NCI-H345 treated with DMSO at 0.1 percent for 48 hours (cell line): ENCODE data around the gene PPM1L.
"Not testable (repeated sequence)": the region's sequence is repeated elsewhere in the genome, so short reads cannot be mapped to it uniquely, and the experiment has no call there.

Experiments used
- DNase-seq: peaks from one replicate; lab custom pipeline; 2025; ENCODE audit not compliant: unreplicated experiment; lab: John Stamatoyannopoulos, UW

Gene PPM1L

DNA sequence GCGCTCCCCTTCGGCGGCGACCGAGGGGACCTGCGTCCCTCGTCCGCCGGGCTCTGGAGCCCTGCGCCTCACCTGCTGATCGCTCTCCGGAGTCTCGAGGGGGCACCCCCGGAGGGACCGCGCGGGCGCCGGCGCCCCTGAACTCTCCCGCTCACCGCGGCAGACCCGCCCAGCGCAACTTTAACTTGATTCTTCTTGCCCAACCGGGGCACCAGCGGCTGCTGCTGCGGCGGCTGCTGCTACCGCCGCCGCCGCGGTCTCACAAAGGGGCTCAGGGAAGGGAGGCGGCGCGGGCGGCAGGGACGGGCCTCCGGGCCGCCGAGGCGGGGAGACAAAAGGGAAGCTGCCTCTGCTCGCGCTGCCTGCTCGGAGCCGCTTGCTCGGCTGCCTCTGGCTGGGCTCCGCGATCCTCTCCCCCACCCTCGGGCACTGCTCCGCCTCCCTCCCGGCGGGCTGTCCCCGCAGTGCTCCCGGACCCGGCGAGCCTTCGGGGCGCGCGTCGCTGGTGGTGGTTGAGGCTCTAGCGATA lies at the start of gene PPM1L:
PPM1L (plus strand) TSS at position 456 of the 529 bp plus-strand sequence.
- no peak for DNase-seq

DNA sequence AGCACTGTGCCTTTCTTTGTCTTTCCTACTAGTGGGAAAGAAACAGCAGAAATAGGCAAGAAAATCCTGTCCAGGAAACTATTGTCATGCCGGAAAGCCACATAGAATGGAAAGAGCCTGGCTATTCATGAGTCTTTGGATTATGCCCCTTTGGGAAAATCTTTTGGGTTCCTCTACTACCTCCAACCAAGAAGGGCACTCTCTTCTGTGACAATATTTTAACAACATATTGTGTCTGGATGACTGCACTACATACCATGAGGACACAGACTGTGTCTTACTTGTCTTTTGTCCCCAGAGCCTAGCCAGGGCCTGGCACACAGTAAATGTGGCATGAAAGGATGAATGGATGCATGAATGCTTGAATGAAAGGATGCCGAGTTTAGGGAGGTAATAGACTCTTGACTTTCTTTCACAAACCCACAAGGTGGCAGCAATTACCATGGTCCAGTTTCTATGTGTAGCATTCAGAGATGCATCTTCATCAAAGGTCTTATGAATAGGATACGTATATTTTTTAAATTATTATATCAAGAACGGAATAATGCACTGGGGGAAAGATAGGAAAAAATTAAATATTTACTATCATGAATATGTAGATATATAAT lies 48.7 kb upstream of the PPM1L start:
- DNase-seq = peak; percentile 22

DNA sequence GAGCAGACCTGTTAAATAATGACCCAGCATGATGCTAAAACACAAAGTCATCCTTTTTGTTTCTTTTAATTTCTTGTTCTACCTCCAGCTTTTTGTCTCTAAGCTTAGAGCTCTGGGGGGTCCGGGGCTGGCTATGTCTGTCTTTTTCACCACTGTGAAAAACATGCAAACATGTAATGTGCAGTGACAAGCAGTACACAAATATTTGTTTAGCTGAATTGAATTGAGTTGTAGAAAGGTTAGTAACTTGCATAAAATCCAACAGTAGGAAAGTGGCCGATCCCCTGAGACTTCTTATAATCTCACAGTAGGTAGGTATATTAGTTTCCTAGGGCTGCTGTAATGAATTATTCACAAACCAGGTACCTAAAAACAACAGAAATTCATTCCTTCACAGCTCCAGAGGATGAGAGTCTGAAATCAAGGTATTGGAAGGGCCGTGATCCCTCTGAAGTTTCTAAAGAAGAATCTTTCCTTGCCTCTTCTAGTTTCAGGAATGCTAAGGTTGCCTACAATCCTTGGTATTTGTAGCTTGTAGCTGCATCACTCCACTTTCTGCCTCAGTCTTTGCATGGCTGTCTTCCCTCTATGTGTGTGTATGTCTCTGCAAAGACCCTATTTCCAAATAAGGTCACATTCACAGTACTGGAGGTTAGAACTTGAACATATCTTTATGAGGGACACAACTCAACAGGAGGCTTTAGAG lies 46.4 kb upstream of the PPM1L start:
- DNase-seq = peak; percentile 4

DNA sequence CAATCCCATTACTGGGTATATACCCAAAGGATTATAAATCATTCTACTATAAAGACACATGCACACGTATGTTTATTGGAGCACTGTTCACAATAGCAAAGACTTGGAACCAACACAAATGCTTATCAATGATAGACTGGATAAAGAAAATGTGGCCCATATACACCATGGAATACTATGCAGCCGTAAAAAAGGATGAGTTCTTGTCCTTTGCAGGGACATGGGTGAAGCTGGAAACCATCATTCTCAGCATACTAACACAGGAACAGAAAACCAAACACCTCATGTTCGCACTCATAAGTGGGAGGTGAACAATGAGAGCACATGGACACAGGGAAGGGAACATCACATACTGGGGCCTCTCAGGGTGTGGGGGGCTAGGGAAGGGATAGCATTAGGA lies 42.9 kb upstream of the PPM1L start:
- DNase-seq = not testable (repeated sequence)

DNA sequence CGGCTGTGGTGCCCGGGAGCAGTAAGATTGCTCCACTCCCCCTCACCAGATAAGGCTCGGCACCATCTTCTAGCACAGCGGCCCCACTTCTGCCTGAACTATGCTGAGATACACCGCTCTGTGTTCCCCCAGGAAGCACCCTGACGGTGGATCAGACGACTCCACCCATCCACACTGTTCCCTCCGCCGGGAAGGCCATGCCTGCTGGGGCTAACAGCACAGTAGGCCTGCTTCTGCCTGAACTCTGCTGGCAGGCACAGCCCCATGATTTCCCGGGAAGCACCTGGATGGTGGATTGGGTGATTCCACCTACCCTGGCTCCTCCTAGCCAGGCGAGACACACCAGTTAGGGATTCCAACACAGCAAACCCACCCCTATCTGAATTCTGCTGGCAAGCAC lies 36.3 kb upstream of the PPM1L start:
- DNase-seq = no peak

DNA sequence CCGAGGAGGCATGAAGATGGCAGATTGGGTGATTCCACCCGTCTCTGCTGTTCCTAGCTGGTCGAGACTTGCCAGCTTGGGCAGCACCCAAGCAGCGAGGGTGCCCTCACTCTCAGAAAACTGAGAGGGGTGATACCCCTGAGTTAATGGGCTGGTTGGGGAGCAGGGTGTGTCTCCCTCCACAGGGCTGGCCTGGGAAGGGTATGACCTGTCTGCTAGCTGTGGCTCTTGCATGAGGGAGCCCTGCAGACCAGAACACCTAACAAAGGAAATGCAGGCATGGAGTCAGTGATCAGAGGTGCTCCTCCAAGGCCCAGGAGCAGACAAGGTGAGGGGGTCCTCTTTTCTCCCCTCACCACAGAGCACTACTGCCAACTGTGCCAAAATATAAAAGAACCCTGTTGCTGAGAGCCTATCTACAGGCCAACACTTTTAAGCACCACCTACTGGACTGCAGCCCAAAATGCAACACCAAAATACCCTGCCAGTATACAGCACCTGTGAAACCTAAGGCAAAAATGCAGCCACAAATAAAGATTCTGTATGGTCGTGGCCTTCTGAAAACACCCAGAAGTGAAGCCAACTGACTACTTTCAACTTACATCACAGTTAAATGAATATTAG lies 35.8 kb upstream of the PPM1L start:
- DNase-seq = no peak

DNA sequence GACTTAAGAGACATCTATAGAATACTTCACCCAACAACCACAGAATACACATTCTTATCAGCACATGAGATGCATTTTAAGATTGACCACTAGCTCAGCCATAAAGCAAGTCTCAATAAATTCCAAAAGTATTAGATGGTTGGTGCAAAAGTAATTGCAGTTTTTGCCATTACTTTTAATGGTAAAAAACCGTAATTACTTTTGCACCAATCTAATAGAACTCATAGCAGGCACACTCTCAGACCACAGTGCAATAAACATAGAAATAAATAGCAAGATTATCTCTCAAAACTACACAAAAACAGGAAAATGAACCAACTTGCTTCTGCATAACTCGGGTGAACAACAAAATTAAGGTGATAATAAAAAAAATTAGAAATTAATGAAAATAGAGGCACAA lies 33.7 kb upstream of the PPM1L start:
- DNase-seq = no peak

DNA sequence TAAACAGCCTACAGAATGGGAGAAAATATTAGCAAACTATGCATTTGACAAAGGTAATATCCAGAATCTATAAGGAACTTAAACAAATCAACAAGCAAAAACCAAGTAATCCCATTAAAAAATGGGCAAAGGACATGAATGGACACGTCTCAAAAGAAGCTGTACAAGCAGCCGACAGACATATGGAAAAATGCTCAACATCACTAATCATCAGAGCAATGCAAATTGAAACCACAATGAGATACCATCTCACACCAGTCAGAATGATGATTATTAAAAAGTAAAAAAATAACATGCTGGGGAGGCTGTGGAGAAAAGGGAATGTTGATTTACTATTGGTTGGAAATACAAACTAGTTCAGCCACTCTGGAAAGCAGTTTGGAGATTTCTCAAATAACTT lies 30.7 kb upstream of the PPM1L start:
- no peak for DNase-seq

DNA sequence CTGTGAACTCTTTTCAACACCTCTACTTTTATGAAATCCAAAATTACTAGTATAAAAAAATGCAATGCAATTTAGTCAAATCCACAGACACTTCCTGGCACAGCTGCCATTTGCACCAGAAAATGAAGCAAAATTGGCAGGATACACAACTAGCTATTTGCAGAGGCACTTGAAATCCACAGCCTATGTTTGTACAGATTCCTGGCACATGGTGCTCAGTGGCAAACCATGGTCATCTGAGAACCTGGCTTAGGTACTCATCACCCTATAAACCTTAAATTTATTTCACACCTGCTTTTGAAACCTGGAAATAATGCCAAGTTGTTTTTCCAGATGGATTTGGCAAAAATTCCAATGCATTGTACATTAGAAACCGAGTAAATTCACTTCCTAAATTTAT lies 20.2 kb upstream of the PPM1L start:
- DNase-seq = peak; percentile 28

DNA sequence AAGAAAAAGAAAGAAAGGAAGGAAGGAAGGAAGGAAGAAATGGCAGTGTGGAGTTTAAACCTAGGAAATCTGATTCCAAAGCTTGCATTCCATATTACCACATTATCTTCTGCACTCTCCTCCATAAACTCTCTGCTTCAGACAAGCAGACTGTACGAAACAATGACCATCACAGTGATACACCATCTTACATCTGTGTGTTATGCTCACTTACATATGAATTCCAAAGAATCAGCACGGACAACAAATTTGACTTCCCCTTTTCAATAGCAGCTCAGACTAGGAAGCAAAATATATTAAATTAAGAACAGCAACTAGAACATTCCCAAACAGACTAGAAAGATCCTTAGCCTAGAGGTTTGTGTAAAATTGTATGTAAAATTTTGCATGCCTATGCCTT lies 18.0 kb upstream of the PPM1L start:
- no peak for DNase-seq

DNA sequence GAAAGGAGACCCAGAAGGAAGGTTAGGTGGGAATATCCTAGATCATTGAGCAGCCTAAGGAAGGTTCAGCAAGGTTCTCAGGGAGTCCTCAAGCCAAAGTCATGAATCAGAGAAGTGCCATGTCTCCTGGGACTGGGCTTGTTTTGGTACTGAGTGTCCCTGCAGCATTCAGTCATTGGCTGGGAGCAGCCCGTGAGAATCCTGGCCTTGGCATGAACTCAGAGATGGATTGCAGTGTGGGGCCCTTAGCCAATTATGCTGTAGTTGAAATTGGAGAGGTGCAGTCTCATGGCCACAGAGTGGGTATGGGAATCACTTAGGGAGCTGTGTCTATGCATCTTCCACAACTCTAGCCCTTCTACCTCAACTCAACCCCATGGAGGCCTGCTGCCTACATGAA lies 17.0 kb upstream of the PPM1L start:
- DNase-seq = no peak

DNA sequence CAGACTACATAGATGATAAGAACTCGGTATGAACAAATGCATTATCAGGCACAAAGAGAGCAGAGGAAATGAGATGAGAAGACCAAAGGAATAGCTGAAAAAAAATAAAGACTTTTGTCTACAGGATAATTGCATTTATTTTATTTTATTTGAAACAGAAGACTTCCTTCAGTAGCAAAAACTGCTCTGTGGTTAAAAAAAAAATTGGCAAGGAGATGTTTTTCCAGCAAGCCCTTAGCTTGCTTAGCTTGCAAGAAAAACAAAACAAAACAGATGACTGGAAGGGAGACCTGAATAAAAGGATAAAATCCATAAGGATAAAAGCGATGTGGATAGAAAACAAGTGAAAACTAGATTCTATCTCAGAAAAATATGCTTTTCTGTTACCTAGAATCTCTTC lies 9.1 kb upstream of the PPM1L start:
- DNase-seq = no peak

DNA sequence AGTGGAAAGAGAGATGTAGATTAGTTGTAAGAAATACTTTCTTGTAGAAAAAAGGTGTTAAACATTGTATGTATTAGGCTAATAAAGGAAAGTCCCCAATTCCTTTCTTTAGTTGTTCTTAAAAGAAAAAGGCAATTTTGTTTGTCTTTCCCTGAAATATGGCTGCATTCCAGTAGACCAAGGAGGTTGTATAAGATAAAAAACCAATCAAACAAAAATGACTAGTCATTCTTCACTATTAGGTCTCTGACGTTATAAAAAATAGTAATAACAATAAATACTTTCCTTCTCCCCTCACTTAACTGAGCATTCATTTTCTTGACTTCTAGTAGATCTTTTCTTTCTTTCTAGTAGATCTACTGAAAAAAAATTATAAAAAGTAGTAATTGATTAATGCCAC lies 8.6 kb upstream of the PPM1L start:
- DNase-seq = no peak

DNA sequence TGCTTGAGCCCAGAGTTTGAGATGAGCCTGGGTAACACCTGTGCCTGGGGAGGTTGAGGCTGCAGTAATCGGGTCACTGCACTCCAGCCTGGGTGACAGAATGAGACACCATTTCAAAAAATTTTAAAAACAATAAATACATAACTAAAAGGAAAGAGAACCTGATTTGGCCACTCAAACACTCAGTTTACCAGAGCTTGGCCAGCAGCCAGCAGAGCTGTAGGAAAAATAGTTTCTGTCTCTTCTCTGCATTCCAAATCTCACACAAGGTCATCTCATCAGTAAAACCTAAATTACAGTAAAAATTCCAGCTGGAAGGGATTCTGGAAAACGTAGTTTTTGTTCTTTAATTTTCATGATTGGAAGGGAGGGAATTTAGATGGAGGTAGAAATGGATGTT lies 7.8 kb upstream of the PPM1L start:
- DNase-seq = no peak

DNA sequence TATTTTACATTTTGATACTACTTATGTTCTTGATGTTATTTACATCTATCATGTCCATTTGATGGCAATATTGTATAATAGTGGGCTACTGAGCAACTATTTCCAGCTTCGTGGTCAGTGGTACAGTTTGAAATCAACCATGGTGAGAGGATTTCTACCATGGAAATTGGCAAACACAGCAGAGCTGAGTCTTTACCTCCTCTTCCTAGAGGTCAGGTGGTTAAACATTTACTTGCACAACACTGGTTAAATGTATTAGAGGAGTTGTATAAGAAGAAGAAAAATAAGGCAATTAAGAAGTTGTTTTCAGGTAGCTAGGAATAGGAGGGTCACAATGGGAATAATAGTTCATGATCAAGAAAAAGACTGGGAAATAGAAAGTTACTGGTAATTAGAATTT lies 7.2 kb upstream of the PPM1L start:
- DNase-seq = no peak

DNA sequence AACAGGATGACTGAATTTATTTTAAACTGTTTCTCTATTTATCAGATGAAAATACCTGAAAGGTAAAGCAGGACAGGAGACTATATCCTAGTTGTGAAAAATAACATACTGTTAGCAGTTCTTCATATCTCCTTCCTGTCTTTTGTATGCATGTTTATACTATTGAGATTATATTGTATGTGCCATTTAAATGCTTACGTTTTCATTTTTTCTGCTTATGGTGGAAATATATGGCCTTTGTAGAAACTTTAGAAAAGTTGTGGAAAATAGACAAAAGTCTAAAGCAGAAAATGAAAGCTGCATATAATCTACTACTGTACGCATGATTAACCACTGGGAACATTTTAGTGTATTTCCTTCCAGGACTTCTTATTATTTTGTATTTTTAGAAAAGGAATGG lies 2.1 kb upstream of the PPM1L start:
- no peak for DNase-seq

DNA sequence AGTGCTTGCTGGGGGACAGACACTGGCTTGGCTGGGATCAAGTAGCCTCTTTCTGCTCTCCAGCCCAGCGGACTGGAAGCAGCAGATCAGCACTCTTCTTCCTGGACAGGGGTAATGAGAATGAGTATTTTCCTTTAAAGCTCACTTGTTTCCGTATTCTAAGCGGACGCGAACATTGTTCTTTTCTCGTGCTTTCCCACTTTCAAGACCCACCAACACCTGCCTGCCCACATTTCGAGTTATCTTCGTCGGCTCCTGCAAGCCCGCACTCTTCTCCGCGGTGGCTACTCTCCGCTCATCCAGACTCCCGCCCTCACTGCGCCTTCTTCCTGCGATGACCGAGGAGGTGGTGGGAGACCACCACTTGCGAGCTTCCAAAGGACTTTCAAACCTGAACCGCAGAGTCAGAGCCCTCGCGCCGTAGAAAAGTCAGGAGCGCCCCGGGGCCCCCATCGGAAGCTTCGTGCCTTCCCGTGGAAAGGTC lies 1.6 kb upstream of the PPM1L start:
- DNase-seq = no peak

DNA sequence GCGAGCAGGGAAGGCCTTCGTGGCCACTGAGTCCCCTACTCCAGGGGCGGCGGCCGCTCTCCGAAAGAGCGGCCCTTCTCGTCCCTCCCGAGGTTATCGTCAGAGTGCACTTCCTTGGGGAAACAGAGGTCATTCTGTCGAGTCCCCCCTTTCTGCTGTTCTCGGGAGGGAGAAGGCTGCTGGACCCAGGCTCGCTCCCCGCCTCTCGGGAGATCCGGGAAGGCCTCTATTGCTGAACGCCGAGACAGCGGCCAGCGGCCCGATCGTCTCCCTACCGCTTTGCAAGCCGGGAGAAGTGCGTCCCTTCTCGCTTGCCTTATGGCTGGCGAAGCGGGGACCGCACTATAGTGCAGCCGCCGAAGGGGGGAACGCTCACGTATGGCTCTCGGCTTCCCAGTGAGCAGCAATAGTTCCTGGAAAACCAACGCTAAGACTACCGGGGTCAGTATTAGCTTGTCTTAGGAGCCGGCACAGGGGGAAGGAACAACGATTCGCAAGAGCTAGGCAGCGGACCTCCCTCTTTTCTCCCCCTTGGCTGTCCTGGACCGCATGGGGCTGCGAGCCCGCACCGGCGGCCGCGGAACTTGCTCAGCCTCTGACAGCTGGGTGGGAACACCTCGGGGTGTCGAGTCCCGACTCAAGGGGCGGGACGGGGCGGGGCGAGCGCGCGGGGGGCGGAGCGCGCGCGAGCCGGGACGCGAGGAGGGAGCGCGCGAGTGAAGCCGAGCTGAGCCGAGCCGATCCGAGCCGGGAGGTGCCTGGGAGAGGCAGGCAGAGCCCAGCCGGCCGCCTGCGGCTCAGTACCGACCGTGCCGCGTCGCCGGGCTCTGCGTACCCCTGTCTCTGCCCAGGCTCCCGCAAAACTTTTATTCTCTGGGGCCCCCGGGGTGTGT lies 930 bp upstream of the PPM1L start:
- DNase-seq = peak; percentile 69

DNA sequence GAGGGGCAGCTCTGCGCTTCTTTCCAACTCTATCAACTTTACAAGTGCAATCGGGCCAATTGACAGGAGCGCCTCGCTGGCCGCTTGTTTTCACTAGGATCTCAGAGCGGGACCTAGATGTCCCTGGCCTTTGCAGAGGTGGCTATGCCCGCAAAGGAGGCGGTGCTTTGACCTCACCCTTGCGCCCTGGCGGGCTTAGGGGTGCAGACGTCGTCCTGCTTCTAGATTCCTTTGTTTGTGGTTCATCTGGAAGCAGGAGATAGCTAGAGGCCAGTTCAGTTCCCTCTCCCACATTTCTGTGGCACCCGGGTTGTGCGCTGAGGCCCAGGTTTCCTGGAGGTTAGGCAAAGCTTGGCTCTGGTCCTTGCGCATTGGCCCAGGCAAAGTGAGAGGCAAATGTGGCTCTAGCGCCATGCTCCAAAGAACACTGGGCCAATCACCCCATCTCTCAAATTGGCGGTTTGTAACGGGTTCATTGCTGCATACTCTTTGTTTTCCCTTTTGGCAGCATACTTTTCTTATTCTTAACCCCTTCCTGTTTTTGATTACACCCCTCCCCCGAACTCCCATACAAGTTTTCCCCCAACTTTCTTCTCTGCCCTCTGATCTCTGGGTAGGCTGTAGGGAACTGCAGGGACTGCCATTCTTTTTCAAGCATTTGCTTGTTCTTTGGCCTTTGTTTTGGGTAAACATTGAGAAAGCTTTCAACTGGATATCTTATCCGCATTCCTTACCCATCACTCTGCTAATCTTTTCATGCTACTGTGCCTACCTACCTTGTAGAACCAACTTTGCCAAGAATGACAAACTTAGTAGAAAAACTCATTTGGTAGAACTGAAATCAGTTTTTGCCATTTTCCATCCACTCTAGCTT lies 1.4 kb downstream of the PPM1L start:
- DNase-seq = no peak

DNA sequence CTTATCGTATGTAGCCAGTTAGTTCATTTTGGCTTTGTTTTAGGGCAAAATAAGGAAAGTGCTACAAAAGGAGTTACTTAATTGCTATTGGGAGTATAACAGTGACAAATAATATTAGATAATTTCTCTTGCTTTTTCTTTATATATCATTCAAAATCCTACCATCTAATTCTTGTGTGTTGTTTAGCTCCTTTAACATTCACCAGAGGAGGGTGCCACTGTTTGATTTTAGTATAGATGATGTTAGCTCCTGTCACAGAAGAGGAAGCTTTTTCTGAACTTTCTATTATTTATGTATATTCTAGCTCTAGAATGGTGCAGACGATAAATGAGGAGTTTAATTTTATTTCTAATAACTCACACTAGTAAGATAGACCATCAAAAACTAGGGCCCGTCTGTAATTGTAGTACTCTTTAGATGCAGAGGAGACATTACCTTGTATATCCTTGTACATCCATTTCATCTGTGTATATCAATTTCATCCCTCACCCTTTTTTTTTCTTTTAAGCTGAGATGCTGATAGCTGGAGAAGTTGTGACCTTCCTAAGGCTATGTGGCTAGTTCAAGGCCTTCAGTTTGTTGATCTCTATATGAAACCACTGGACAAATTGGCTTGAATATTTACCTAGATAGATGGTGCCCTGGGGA lies 3.0 kb downstream of the PPM1L start:
- no peak for DNase-seq
